Activated CD4-positive, alpha-beta T cell treated with anti-CD3 and anti-CD28 coated beads, Interleukin-2, amount 50 U/mL, for 4 hours (primary cell): ENCODE results near the gene FBXL12.
"Not testable (repeated sequence)": the region's sequence is repeated elsewhere in the genome, so short reads cannot be mapped to it uniquely, and the experiment has no call there.

ENCODE experiments used
- DNase-seq, 2 experiments: peaks; one replicate each; pipeline ENCODE4 v3.0.0-alpha.2; 2020

Gene FBXL12, protein sequence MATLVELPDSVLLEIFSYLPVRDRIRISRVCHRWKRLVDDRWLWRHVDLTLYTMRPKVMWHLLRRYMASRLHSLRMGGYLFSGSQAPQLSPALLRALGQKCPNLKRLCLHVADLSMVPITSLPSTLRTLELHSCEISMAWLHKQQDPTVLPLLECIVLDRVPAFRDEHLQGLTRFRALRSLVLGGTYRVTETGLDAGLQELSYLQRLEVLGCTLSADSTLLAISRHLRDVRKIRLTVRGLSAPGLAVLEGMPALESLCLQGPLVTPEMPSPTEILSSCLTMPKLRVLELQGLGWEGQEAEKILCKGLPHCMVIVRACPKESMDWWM

DNA sequence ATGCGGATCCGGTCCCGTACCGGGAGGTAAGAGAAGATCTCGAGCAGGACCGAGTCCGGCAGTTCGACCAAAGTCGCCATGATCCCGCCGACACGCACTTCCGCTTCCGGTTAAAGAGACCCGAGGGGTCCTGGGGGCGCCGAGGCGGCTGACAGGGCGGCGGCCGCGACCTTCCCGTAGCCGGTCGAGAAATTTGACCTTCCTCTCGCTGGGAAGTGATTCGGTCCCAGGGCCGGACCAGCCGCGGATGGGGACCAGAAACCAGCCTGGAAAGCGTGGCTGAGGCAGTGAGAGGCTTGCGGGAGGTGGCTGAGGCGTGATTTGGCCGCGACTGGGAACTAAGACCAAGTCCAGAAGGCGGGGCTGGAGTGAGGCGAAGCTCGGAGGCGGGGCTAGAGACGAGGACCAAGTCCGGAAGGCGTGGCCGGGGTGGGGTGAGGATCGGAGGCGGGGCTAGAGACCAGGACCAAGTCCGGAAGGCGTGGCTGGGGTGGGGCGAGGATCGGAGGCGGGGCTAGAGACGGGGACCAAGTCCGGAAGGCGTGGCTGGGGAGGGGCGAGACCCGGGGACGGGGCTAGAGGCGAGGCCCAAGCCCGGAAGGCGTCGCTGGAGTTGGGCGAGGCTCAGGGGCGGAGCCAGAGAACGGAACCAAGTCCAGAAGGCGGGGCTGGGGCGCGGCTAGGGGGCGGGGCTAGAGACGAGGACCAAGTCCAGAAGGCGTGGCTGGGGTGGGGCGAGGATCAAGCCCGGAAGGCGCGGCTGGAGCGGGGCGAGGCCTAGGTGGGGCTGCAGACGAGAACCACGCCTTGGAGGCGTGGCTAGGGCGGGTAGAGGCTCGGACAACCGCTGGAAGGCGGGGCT, at the start of gene FBXL12:
TSS of gene FBXL12 (minus strand) at position 346 of the 862 bp plus-strand sequence. CDS start at position 80, 266 bp downstream.
- peak; percentile 100 for DNase-seq

DNA sequence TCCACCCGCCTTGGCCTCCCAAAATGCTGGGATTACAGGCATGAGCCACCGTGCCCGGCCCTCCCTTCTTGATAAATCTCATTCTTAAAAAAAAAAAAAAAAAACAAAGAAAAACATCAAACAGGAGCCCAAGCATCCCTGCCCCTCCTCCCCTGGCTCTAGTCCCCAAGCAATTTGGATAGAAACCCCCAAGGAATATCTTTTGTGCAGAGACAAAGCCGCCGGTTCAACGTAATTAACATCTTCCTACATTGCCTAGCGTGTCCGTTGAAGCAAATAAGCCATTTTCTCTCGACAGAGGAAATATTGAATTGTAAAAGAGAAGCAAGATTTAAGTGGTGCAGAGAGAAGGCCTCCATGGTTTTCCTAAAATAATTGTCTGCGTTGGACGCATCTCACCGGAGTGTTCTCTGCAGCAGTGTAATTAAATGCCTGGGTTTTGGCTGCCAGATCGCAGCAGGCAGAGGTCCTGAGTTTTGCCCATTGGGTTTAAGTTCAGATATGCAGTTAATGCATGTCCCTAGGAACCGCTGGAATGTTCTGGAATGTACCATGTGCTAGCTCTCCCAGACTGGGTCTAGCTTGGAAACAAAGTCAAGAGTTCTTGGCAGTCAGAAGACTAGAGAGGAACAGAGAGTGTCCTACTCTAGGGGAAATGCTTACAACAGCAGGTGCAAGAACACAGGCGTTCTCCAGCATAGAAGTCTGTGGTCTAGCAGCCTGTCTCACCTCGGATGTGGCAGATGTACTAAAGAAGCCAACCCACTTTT, 47.0 kb upstream of the FBXL12 start:
- no peak for DNase-seq

DNA sequence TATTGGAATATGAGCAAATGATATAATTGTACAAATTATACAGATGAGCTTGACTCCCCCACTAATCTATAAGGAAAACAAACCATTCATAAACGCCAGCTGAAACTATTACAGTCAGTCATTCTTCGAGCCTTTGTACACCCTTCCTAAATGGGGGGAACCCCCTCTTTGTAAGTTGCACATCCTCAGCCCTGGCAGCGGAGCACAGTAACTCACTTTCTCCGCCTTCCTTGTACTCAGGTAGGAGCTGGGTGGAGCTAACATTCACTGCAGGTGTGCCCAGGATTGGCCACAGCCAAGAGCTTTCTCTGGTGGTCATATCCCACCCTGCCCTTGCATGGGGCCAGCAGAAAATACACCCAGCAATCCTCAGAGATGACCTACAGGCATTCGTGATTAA, 44.9 kb upstream of the FBXL12 start:
- peak in 1 of 2 experiments; percentile 28 for DNase-seq

DNA sequence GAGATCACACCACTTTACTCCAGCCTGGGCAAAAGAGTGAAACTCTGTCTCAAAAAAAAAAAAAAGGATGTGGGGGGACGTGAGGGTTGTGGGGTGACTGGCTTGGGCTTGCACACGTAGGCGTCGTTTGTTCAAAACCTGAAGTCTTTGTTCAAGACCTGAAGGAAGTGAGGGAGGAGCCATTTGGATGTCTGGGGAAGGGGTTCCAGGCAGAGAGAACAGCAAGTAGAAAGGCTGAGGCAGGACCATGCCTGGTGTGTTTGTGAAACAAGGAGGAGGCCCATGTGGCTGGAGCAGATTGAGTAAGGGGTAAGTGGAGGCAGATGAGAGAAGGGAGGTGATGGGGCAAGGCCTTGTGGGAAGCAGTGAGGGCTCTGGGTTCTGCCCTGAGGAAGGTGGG, 44.1 kb upstream of the FBXL12 start:
- no peak for DNase-seq

DNA sequence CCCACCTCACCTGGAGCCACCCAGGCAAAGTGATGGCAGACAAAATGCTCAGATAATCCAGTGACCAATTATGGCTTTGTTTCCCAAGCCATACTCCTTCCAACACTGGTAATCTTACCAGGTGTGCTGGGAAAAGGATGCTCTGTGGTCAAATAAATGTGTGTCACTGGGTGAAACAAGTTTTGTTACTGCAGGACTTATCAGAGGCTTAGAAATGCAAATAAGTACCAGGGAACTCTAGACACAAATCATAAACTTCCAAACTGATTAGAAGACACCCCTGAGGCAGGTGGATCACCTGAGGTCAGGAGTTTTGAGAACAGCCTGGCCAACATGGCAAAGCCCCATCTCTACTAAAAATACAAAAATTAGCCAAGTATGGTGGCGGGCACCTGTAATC, 42.6 kb upstream of the FBXL12 start:
- no peak for DNase-seq

DNA sequence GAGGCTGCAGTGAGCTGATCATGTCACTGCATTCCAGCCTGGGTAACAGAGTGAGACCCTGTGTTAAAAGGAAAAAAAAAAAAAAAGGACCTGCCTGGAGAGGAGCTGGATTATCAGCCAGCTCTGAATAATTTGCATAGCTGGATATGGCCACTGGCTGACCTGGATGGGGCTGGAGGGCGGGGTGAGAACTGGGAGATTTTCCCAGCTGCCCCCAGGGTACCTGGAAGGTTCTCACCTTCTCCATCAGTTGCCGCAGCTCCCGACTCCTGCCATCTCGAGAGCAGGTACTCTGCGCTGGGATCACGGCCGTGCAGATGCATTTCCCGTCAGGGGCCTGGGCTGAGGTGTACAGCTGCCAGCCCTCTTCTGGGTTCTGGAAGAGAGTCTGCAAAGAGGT, 41.5 kb upstream of the FBXL12 start:
- no peak for DNase-seq

DNA sequence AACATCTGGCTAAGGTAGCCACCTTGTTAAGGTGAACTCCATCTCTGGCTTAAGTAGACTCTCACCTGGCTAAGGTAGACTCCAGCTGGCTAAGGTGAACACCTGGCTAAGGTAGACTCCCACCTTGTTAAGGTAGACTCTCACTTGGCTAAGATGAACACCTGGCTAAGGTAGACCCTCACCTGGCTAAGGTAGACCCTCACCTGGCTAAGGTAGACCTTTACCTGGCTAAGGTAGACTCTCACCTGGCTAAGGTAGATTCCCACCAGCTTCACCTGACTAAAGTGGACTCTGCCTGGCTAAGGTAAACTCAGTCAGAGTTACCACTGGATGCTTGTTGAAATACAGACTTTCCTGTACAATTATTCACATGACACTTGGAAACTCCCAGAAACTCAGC, 39.9 kb upstream of the FBXL12 start:
- DNase-seq = no peak

DNA sequence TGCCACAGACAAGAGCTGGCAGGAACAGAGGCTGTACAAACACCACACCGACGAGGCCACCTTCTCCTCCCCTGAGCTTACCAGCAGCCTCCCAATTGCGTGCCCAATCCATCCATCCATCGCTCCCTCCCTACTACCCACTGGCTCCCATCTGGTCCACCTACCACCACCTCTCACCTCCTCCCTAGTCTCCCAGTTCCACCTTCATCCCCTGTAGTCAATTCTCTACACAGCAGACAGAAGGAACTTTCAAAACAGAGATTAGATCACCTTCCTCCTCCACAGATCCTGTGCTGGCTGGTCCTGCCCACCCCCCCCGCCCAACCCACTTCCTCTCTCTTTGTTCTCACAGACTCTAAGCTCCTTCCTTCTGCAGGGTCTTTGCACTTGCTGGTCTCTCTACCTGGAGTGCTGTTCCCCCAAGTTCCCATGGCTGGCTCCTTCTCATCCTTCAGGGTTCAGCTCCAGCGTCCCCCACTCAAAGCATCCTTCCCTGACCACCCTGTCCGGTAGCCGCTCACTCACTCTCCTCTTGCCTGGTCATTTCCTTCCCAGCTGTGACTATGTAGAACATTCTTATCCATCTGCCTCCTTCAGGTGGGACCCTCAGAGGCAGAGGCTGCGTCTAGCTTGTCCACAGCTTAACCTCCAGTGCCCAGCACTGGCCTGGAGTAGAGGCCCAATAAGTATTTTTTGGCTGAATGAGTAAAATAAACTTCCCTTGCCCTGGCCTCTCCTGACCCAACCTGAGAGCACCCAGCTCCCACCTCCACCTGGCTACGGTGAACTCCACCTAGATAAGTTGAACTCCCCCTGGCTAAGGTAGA, 39.3 kb upstream of the FBXL12 start:
- DNase-seq = no peak

DNA sequence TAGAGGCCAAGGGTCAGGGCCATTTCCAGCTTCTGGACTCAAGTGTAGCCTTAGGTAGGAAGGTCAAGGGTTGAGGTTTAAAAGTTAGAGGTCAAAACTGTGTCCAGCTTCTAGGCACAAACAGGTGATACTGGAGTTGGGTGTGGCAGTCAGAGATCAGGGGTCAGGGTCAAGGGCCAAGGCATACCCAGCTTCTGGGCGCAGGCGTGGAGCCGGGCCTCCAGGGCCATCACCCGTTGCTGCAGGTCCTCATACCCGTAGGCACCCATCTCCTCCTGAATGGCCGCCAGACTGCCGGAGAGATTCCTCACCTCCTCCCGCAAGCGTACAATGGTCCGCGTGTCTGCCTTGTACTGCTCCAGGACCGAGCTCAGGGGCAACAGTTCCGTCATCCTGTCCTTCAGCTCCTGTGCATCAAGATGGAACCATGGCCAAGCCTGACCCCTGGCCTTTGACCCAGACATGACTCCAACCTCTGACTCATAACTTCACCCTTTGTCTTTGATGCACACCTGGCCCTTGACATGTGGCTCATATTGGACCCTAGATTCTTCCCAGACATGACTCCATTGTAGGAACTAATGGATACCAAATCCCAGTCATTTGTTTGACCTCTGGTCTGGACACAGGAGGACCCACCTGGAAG, 38.3 kb upstream of the FBXL12 start:
- DNase-seq = no peak

DNA sequence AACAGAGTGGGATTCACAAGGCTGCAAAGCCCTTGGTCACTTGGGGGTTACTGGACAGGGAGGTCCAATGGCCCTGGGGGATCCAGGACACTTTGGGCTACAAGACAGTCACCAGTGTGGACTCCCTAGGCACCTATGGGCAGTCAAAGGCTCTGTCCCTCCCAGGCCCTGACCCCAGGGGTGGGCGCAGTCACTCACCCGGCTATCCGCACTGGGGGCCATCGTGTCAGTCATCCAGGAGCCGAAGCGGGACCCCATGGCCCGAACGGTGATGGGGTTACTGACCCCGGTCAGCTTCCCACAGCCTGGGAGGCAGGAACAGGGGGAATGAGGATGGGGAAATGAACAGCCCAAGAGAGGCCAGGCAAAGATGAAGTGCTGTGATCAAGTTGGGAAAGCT, 37.7 kb upstream of the FBXL12 start:
- no peak for DNase-seq

DNA sequence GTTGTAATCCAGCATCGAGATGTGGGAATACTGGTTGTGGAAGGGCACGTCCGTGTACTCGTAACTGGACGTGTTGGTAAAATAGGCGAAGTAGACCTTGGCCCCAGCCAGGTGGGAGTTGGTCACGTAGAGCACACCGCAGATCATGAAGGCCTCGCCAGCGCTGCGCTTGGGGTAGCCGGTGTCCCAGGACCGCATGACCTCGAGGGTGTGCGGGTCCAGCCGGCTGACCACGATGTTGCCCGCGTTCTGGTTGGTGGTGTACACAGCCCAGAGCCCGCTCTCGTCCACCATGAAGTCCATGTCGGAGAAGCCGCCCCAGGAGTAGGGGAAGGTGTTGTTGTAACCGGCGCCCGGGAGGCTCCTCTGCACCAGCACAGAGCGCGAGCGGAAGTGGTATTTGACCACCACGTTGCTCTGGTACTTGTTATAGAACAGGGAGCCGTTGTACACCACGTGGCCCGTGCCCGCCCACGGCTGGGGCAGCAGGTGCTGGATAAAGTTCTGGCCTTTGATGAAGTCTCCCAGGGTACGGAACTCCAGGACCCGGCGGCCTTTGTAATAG, 35.5 kb upstream of the FBXL12 start:
- DNase-seq = no peak

DNA sequence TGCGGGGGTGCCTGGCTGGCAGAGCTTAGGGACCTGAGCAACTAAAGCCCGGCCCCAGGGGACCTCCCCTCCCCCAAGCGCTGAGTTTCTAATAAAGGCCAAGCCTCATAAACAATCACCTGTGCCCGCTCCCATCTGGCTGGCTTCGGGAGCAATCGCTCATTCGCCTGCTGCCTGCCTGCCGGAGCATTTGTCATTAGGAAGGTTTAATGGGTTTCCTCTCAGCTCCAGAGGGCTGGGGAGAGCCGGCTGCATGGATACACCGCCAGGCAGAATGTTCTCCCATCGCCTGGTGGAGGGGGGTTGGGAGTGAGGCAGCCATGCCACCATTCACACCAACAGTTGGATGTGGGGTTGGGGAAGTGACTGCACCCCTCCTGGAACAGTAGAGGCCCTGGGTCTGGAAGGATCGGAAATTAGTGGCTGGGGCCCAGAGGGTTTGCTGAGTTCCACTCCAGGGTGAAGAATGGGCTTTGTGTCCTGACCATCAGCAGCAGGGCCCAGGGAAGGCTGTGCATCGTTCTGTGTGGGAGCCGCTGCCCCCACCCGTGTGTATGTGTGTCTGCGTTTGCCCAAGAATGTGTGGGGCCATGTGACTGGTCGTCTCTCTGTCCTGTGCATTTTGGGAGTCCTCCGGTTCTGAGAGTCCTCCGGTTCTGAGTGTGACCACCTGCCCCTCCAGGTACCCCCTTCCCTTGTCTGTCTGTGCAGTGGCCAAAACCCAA, 31.5 kb upstream of the FBXL12 start:
- DNase-seq = no peak

DNA sequence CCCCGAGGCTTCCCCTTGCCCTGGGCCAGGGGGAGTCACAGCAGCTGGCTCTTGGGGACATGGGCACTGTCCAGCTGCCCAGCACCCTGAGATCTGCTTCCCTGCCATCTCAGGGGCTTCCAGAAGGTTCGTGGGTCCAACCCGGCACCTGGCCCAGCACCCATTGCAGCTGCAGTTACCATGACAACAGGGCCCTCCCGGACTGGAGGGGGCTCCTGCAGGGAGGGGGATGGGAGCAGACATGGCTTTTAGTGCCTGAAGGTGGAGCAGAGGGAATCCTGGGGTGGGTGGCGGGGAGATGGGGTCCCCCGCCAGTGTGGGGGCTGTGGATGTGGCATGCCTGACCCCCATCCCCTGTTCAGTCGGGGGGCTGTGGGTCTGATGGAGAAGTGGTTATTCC, 30.9 kb upstream of the FBXL12 start:
- DNase-seq = no peak

DNA sequence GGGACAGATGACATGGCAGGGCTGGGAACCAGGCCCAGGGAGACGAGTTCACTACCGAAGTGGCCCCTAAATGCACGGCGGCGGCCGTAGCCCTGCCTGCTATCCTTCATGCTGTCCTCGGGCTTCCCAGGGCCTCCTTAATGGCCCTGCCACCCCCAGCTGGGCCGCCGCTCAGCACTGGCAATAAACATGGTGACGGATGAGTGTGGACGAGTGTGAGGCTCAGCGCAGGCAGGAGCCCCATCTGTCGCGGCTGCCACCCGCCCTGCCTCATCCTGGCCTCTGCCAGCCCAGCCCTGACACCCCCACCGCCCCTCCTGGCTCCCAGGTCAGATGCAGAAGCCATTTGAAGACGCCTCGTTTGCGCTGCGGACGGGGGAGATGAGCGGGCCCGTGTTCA, 29.9 kb upstream of the FBXL12 start:
- no peak for DNase-seq

DNA sequence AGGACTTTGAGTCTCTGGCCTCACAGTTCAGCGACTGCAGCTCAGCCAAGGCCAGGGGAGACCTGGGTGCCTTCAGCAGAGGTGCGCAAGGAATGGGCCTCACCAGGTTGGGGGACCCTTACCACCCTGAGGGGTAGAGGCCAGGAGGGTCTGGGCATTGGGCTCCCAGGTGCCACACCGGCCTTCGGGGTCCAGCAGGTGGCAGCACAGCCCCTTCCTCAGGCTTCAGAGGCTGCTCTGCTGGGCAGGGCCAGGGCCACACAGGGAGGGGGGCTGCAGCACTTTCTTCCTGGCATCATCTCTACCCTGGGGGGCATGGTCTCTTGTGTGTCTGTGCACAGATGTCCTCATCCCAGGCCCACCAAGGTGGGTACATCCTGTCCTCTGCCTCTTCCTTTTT, 29.2 kb upstream of the FBXL12 start:
- peak; percentile 42 to 44 for DNase-seq

DNA sequence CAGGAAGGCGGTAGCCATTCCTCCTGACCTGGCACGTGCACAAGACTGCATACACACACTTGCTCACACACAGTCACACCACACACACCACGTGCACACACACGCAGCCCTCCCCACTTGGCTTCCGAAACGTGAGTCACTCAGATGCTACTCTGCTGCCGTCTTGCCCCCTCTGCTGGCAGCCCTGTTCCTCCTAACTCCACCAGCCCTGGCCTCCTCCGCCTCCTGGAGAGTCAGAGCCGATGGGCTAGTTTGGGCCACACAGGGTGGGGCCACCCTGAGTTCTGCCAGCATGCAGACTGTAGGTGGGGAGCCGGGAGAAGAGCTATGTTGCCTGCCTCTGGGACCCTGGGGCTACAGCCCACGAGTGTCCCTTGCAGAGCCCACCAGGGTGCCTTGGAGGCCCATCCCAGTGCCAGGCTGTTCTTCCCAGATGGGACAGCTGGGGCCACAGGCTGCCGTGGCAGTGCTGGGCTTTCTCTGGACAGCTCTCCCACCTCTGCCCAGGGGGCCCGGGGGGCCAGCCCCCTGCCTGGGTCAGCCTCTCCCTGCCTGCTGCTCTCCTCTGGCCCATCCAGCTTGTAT, 28.3 kb upstream of the FBXL12 start:
- DNase-seq = peak; percentile 25 to 42

DNA sequence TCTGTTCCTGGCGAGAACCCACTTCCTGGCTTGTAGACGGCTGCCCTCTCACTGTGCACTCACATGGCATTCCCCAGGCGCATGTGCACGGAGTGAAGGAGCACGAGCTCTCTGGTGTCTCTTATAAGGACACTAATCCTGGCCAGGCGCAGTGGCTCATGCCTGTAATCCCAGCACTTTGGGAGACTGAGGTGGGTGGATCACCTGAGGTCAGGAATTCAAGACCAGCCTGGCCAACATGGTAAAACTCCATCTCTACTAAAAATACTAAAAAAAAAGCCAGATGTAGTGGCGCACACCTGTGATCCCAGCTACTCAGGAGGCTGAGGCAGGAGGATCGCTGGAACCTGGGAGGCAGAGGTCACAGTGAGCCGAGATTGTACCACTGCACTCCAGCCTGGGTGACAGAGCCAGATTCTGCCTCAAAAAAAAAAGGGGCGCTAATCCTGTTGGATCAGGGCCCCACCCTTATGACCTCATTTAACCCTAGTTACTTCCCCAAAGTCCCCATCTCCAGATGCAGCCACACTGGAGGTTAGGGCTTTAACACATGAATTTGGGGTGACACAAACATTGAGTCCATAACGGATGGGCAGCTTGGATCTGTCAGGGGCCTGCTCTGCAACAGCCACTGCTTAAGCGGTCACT, 24.9 kb upstream of the FBXL12 start:
- DNase-seq = not testable (repeated sequence)

DNA sequence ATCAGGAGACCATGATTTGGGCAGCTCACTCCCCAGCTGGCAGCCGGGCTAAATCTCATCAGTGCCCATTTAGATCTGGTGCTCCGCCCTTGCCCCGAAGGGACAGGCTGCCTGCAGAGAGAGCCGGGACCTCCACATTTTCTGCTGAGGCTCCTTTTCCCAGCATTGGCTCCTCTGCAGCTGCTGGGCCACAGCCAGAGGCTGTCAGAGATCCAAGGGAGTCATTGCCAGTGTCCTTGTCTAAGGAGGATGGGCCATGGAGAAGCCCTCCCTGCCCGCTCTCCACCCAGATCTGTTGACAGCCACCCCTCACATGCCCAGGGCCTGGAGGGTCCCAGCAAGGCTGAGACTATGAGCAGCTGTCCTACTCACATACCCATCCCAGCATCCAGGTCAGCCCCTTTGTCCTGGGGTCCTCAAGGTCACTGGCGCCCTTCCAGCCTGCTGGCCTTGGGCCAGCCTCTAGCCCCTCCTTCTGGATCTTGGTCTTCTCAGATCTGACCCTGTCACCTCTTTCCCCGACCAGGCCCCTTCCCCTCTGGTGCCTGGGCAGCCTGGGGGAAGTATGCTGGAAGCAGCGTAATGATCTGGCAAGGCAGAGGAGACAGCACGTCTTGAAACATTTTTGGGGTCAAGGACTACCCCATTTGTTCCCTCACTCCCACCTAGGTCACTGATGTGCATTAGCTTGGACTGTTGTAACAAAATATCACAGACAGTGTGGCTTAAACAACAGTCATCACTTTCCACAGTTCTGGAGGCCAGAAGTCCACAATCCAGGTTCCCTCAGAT, 24.2 kb upstream of the FBXL12 start:
- DNase-seq = no peak

DNA sequence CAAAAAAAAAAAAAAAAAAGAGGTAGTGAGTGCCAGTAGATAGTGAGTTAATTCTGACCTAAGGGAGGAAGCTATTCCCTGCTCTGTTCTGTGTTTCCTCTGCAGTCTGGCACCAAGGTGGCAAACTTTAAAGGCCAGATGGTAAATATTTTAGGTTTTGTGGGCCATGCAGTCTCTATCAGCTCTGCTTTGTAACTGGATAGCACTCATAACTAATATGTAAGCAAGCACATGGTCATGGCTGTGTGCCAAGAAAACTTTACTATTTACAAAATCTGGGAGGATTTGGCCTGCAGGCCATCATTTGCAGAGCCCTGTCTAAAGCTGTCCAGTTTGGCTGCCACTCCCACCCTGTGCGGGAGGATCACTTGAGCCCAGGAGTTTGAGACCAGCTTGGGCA, 20.5 kb upstream of the FBXL12 start:
- DNase-seq = no peak
